GM19468 (cell line): ENCODE results near the gene INCENP.

ENCODE experiments used
- ATAC-seq: cut with Tn5 transposase; IDR thresholded peaks from one replicate; pipeline ENCODE4 v1.9.1; 2021; ENCODE audit warnings: mild to moderate bottlenecking, moderate library complexity, moderate number of reproducible peaks; ENCODE audit not compliant: unreplicated experiment; ENCODE audit errors: extremely low read depth

Gene INCENP

DNA sequence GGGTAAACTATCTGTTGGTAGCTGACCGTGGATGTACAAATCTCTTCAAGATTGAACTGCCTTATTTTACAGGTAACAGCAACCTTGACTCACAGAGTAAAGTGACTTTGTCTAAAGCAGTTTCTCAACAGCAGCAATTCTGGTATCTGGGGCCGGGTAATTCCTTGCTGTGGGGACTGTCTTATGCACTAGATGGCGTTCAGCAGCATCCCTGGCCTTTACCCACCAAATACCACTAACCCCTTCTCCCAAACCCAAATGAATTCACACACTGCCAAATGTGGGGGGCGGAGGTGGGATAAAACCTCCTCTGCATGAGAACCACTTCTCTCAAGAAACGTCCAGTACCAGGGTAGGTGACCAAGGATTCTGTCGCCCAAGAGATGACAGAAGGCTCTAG is 1.7 kb upstream of the INCENP start:
- no peak for ATAC-seq

DNA sequence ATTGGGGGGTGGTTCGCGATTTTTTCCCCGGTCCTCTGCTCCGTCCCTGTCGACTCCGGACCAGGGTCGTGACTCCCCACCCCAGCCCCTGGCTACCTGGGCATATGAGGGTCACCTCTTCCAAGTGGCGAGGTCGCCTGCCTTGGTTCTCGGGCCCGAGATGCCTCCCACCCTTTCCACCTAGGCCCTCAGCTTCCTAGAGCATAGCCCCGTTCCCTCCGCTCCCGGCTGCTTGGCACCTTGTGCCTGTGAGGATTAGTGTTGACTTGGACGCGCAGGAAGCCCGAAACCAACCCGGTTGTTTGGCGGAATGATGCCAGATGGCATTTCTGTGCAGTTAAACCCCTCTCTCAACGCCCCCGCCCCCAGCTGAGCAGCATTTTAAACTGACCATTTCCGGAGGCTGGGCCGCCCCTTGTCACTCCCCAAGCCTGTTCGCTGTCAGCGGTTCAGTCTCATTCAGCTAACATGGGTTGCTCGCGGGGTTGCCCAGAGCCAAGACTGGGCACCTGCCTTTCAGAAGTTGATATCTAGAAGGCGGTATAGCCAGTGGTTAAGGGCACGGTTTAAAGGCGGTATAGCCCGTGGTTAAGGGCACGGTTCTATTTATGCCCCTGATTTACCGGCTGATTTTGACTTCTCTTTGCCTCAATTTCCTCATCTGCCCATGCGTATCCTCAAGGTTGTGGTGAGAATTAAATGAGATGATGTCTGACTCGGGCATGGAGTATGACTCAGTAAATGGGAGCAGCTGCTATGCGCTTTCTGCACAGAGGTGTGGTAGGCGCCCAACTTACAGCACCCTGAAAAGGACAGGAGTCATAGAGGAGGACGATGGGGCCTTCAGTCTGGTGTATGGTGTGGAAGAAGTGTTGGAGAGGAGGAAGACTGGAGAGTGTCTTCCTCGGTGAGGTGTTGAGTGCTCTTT is 639 bp downstream of the INCENP start:
- ATAC-seq: no peak

DNA sequence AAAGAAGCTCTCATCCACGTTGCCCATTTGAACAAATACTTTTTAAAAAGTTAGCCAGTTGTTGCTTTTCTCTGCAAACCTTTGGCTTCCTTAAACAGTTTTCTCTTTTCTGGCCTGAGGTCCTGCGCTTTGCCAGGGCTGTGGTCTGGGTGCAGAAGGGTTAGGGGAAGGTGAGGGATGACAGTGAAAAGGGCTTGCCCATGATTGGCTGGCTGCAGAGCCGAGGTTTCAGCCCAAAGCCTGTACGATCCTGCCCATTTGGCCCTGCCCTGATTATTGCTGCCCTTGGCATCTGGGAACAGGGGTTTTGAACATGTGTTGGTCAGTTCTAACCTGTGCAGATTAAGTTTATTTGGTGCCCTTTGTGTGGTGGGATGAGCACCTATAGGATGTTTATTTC is 1.5 kb downstream of the INCENP start:
- no peak for ATAC-seq

DNA sequence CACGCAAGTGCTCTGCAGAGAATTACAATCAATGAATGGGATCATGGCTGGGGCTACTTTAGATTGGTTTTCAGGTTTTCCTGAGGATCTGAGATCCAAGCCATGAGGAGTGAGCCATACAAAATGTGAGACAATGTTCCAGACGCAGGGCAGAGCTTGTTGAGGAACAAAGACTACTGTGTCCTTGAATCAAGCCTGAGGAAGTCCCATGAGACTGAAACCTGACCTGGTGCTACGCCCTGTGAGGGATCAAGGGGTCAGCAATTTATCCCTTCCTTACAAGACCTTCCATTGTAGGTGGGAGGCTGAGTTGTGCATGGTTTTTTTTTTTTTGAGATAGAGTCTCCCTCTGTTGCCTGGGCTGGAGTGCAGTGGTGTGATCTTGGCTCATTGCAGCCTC is 2.1 kb downstream of the INCENP start:
- no peak for ATAC-seq

DNA sequence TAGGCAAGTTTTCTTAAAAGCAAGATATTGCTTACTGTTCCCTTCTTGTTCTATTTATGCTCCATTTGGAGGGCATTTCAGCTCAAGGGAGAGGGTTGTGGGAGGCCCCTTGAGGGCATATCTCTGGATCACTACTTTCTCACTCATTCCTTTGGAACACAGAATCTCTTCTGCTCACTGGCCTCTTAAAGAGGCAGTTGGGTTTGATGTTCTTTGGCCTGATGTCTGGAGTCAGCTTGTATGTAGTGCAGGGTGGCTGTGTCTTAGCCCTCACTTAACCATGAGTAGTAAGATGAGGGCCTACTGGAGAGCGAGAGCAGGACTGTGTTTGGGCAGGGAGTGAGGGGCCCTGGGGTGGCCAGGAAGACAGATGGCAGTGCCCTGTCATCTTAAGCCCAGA is 3.6 kb downstream of the INCENP start:
- ATAC-seq: no peak

DNA sequence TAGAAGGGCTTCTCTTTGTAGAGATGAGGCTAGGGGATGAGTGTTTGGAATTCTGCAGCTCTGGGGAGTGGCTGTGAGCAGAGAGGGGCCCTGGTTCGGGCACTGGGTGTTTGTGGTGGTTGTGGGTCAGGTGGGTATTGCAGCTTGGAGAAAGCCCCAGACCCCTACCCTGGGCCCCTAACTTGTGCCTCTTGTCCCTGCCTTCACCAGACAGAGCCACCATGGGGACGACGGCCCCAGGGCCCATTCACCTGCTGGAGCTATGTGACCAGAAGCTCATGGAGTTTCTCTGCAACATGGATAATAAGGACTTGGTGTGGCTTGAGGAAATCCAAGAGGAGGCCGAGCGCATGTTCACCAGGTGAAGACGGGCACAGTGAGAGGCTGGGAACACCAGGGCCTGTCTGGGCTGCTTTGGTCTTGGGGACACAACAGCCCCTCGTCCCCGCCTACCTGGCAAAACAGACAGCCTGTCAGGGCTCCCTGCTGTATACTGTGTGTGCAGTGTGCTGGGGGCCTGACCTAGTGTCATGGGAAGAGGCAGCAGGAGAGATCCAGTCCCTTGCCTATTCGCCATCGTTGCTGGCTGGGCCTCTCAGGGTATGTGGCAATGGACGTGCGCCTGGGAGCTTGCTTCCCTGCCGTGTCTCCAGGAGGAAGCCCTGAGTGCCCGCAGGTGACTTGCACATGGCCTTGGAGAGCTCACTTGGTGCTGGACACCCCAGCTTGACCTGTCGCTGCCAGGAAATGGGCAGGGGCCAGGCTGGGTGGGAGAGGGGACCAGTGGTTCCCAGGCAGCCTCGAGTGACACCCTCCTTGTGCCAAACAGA is 4.3 kb downstream of the INCENP start:
- no peak for ATAC-seq

DNA sequence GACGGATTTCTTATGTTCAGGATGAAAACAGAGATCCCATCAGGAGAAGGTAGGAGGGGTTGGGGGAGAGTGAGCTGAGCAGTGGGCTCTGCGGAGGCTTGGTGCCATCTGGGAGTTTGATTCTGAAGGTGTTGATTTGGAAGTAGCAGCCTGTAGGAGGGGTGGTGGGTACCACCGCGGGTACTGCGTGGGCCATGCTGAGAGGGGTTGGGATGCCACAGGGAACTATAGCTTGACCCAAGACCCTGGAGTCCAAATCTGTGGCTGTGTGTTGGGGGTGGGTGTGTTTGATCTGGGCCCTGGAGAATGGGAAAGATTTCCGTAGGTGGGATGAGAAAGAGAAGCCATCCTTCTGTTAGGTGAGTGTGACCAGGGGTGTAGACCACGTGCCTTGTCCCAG is 5.0 kb downstream of the INCENP start:
- ATAC-seq: no peak

DNA sequence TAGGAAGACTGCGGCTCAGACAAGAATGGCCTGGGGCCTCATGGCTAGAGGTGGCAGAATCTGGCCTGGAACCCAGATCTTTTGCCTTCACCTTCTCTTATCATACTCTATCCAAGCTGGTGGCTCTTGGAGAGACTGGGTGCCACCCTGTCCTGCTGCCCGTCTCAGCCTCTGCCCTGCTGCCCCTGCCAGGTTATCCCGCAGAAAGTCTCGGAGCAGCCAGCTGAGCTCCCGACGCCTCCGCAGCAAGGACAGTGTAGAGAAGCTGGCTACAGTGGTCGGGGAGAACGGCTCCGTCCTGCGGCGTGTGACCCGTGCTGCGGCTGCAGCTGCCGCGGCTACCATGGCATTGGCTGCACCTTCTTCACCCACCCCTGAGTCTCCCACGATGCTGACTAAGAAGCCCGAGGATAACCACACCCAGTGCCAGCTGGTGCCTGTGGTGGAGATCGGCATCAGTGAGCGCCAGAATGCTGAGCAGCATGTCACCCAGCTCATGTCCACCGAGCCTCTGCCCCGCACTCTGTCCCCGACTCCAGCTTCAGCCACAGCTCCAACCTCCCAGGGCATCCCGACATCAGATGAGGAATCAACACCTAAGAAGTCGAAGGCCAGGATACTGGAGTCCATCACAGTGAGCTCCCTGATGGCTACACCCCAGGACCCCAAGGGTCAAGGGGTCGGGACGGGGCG is 5.9 kb downstream of the INCENP start:
- no peak for ATAC-seq

DNA sequence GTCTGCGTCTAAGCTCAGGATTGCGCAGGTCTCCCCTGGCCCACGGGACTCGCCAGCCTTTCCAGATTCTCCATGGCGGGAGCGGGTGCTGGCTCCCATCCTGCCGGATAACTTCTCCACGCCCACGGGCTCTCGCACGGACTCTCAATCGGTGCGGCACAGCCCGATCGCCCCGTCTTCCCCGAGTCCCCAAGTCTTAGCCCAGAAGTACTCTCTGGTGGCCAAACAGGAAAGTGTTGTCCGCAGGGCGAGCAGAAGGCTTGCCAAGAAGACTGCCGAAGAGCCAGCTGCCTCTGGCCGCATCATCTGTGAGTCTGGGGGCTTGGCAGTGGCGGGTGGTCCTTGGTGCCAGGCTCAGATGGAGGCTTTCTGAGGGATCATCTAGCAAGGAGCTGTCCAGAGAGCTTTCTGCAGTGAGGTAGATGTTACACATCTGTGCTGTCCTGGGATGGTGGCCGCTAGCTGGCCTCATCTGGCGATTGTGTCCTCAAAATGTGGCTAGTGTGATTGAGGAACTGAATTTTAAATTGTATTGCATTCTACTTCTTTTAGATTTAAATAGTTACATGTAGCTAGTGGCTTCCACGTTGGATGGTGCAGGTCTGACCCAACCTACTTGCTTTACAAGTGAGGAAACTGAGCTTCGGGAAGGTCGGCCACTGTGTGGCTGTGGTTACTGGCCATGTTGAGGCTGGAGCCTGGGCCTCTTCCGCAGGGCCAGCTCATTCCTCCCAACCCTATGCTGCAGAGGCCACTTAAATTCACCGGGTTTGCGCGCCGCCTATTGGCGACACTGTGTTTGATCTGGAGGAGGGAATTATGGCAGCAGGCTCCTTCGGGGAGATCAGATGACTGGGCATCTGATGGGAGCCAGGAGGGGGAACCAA is 6.7 kb downstream of the INCENP start:
- no peak for ATAC-seq

DNA sequence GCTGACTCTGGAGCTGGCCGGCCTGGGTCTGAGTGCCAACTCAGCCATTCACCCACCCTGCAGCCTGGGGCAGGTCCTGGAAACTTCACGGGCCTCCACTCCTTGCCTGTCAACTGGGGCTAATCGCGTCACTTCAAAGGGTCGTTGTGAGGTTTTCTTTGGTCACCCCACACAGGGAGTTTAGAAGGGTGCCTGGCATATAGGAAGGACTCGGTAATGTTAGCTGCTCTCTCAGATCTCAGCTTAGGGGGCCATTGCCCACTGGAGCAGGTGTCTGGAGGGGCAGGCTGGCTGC is 7.3 kb downstream of the INCENP start:
- no peak for ATAC-seq

DNA sequence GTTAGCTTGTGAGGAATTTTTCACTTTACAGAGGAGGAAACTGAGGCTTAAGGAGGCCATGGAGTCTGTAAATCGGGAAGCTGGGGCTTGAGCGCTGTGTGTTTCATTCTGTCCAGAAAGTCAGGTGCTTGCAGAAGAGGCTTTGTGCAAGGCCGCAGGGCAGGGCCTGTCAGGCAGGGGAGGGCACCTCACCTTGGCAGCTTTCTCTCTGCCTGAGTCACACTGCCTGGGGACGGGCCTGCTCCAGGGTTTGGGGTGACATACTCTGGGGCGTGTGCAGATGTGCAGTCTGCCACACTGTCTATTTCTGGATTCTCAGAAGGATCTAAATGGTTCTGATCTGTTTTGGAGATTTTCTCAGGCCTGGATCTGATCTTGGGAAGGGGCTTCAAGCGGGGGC is 8.4 kb downstream of the INCENP start:
- ATAC-seq: no peak

DNA sequence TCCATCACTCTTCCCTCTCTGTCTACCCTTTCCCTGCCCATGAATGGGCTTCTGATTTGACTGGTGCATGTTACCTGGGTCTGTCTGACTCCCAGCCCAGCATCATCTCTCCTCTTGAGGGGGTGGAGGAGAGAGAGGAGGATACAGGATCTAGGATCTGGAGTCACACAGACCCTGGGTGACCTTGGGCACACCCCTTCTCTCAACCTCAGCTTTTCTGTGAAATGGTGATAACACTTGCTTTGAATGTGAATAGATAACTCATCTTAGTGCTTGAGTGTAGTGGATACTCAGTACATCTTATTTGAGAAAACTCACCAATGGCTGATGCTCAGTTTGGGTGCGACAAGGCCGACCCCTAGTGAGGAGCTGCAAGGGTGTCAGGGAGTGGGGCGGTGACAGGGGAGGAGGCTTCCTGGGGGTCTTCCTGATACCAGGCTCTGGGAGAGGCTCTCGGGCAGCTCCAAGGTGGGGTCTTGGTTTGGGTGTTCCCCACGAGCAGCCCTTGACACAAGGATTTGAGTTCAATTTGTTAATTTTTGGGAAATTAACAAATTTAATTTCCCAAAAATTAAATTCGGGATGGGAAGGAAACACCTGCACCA is 9.0 kb downstream of the INCENP start:
- no peak for ATAC-seq

DNA sequence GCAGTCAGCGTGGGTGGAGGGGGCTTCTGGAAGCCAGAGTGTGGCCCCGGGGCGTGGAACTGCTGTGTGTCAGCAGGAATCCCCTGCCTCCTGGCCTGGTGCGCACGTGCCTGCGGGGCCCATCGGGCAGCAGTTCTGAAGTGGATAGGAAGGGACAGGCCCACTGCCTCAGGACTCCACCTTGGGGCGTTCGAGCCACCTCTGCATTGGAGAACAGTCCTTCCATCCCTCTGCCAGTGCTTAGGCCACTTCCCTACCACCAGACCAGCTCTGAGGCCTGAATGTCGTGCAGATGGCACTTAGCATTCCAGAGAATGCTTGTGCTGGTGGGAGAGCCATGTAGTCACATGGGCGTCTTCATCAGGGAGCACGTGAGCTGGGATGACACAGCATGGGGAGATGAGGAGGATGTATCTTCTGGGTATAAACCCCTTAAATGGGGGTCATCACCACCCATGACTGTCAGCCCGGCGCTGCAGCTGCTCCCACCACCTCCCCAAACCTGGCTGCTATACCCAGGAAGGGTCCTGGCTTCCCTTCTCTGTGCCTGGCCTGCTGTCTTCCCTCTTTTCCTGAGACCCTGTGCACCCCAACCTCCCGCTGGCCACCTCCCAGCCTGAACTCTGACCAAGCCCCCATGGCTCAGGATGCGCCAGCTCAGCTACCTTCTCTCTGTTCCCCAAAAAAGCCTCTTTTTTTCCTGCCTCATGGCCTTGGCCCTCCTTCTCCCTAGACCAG is 9.7 kb downstream of the INCENP start:
- ATAC-seq: no peak

DNA sequence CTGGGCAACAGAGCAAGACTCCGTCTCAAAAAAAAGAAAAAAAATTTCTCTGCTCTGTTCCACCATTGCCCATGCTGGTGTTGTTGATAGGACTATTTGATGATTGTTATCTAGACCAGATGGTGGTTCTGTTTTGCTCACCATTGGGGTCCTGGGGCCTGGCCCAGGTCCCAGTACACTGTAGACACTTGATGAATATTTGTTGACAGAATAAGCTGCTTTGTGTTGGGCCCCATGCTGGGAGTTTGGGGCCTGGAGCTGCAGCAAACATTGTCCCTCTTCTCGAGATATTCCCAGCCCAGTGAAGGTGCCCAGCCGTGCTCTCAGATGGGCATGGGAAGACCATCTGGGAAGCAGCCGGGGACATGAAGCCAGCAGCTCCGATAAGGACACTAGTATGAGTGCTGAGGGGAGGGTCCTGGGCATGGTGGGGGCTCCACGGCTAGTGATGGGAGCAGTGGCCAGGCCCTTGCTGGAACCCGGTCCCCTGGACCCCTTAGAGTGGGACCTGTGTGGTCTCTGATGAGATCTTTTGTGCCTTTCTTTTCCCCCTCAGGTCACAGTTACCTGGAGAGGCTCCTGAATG is 13.6 kb downstream of the INCENP start:
- ATAC-seq: no peak

DNA sequence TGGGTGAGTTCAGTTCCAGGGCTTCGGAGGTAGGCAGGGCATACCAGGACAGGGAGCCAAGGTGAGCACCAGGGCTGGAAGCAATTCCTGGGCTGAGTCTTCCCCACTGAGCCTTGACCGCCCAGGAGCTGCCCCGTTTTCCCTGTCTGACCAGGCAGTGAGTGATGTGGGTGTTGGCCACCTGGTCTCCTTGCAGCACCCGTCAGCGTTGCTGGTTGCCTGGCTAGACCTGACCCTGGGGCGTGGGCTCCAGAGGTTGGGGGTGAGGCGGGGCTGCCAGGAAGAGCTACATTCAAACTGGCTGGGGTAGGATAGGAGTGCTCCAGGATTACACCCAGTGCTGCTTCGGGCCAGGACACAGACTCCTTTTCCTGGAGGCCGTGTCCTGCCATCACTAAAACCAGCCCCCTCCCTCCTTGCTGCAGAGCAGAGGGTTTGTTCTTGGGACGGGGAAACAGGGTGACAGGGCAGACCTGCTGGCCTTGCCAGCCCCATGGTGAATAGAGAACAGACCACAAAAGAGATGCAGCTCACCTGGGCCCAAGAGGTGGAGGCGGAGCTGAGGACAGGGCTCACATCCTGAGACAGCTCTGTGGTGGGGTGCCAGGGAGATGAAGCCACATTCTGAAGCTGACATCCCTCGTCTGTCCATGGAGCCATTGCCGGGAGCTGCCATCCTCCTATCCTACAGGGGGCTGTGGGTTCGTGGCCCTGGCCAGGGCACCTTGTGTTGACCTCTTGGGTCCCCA is 14.2 kb downstream of the INCENP start:
- no peak for ATAC-seq

DNA sequence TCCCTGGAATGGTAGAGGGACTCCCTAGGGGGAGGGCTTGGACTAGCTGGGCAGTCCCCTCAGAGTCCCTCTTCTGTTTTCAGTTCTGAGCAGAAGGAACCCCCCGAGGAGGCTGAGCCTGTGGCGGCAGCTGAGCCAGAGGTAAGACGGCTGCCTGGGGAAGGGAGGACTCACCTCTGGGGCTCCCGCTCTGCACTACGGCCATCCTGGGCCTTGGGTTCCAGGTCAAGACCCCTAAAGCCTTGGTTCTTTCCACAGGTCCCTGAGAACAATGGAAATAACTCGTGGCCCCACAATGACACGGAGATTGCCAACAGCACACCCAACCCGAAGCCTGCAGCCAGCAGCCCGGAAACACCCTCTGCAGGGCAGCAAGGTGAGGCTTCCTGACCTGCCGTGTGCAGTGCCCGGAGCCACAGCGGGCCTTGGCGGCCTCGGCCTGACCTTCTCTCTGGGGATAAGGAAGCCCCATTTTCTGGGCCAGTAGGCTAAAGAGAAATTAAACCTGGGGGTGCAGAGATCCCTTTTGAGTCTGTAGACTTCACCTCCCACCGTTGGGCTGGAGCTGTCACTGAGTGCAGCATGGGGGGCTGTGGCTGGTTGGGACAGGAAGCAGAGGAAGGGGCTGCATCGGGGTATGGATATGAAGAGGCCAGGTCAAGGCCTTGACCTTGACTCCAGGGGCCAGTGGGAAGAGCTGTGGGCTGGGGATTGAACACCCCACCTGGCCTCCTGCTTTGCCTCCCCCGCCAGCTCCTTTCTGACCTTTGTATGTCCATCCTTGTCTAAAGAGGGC is 15.0 kb downstream of the INCENP start:
- no peak for ATAC-seq
